AG10803 (cell line): ENCODE data around the gene MYO1C.
"Not testable (repeated sequence)": the region's sequence is repeated elsewhere in the genome, so short reads cannot be mapped to it uniquely, and the experiment has no call there.

ENCODE experiments used
- DNase-seq: peaks from one replicate; pipeline ENCODE4 v3.0.0; 2010; ENCODE audit warnings: low read depth
- H3K4me3 ChIP-seq: 2 replicates; pipeline ENCODE4 v1.5.1; 2011; ENCODE audit warnings: mild to moderate bottlenecking, low read length, control low read depth
- CTCF ChIP-seq: conservative IDR thresholded peaks from 2 replicates; pipeline ENCODE4 v1.5.1; 2011; ENCODE audit warnings: mild to moderate bottlenecking, low read length, control low read depth, inconsistent platforms

Gene MYO1C

GRCh38 chr17:1420163-1420562, 72.3 kb downstream of the MYO1C start:
- DNase-seq, result no peak
- no peak for TF ChIP-seq CTCF
- no peak overlapping the region for H3K4me3 ChIP-seq

- H3K4me3 ChIP-seq, DNase-seq: not testable (repeated sequence)
Measured at GRCh38 chr17:1418476-1418875, 74.0 kb downstream of the MYO1C start.

- no peak for DNase-seq
- TF ChIP-seq CTCF, result no peak
- no peak overlapping the region for H3K4me3 ChIP-seq
Measured at GRCh38 chr17:1416414-1416813, 76.1 kb downstream of the MYO1C start.

- DNase-seq, result no peak
- no peak for TF ChIP-seq CTCF
- H3K4me3 ChIP-seq, result no peak overlapping the region
Measured at GRCh38 chr17:1414634-1415033, 77.9 kb downstream of the MYO1C start.
